DND-41 (cell line): ENCODE results near the gene CACNA2D4.

ENCODE experiments used
- EZH2 ChIP-seq: IDR thresholded peaks from 3 replicates; pipeline ENCODE4 v1.6.1; 2012; ENCODE audit warnings: borderline replicate concordance, low read depth, mild to moderate bottlenecking, moderate library complexity, low read length, inconsistent platforms; ENCODE audit not compliant: severe bottlenecking
- TF ChIP-seq, protein P1 (sequence below): IDR thresholded peaks from 2 replicates; pipeline ENCODE4 v1.5.1; 2012; ENCODE audit warnings: borderline replicate concordance, low read length, moderate library complexity, mild to moderate bottlenecking; ENCODE audit not compliant: poor library complexity, severe bottlenecking; ENCODE audit errors: extremely low read depth

DNA sequence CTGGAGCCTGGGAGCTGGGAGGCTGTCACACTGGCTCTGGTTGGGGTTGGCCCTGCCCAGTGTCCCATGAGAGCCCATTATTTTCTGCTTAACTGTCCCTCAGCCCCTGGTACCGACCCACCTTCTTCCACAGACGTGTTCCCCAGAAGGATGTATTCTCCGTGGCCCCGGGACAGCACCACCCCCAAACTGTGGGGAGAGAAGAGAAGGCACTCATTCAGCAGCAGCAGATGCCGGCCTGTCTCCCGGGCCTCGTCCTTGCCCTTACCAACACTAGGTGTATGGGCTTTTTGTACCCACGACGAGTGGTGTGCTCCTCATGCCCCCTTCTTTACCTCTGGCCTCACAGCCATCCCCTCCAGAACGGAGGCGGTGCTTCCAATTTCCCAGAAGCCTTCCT lies 60.0 kb downstream of the CACNA2D4 start:
- TF ChIP-seq, protein P1, sequence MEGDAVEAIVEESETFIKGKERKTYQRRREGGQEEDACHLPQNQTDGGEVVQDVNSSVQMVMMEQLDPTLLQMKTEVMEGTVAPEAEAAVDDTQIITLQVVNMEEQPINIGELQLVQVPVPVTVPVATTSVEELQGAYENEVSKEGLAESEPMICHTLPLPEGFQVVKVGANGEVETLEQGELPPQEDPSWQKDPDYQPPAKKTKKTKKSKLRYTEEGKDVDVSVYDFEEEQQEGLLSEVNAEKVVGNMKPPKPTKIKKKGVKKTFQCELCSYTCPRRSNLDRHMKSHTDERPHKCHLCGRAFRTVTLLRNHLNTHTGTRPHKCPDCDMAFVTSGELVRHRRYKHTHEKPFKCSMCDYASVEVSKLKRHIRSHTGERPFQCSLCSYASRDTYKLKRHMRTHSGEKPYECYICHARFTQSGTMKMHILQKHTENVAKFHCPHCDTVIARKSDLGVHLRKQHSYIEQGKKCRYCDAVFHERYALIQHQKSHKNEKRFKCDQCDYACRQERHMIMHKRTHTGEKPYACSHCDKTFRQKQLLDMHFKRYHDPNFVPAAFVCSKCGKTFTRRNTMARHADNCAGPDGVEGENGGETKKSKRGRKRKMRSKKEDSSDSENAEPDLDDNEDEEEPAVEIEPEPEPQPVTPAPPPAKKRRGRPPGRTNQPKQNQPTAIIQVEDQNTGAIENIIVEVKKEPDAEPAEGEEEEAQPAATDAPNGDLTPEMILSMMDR: no peak
- no peak for TF ChIP-seq EZH2
